OCI-LY7 (cell line): Measurements from ENCODE around the gene VAMP2.

Experiments
- EZH2phosphoT487 ChIP-seq: fragments of 200-600 bp; sonication (generic); IDR thresholded peaks from 2 replicates; pipeline ENCODE4 v1.6.1; 2018; ENCODE audit warnings: low read depth, borderline replicate concordance, mild to moderate bottlenecking, mixed run types, antibody characterized with exemption, low read length, moderate library complexity, mixed read lengths
- TF ChIP-seq, protein P1 (sequence below): fragments of 200-600 bp; sonication (generic); conservative IDR thresholded peaks from 2 replicates; pipeline ENCODE4 v1.5.1; 2014; ENCODE audit warnings: mild to moderate bottlenecking, antibody characterized with exemption, low read length, moderate library complexity, mixed read lengths

DNA sequence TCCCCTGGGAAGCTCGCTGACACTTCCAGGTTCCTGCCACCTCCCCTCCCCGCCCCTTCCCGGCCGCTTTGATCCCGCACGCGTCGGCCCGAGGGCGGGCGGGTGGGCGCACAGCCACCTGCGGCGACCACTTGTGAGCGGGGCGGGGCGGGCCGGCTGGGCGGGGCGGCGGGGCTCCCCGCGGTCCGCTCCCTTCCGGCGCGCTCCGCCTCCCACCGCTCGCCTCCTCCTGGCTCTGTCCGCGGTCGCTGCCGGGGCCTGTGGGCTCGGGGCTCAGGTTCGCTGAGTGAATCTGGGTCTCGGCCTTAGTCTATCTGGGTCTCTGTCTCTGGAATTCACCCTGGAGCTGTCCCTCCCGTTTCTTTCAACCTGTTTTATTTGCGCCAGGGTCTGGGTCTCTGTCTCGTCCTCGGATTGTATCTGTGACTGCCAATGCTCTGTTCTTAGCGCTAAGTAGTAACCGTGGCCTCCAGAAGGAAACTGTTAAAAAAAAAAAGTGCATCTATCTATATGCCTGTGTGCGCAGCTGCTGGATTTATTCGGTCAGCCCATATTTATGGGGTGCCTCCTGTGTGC, 36.2 kb downstream of the VAMP2 start:
- TF ChIP-seq, protein P1, sequence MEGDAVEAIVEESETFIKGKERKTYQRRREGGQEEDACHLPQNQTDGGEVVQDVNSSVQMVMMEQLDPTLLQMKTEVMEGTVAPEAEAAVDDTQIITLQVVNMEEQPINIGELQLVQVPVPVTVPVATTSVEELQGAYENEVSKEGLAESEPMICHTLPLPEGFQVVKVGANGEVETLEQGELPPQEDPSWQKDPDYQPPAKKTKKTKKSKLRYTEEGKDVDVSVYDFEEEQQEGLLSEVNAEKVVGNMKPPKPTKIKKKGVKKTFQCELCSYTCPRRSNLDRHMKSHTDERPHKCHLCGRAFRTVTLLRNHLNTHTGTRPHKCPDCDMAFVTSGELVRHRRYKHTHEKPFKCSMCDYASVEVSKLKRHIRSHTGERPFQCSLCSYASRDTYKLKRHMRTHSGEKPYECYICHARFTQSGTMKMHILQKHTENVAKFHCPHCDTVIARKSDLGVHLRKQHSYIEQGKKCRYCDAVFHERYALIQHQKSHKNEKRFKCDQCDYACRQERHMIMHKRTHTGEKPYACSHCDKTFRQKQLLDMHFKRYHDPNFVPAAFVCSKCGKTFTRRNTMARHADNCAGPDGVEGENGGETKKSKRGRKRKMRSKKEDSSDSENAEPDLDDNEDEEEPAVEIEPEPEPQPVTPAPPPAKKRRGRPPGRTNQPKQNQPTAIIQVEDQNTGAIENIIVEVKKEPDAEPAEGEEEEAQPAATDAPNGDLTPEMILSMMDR, result no peak
- TF ChIP-seq EZH2phosphoT487, result no peak
